Measurements from ENCODE around the gene ZMYM1.

DNA sequence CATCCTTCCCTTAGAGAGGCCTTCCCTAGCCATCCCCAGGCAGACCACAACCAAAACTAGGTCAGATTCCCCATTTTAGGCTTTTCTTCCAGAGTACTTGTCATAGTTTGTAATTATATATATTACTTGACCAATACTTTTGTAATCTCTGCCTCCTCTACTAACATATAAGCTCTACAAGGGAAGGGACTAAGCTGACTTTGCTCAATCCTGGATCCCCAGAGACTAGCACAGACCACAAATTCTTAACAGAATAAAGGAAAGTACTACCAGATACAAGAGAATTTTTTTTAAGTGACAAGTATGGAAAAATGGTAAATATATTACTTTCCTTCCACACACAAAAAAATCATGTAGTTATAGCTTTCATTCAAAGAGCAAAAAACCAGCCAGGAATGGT is 49.4 kb upstream of the ZMYM1 start:
- TF ChIP-seq, protein P1, sequence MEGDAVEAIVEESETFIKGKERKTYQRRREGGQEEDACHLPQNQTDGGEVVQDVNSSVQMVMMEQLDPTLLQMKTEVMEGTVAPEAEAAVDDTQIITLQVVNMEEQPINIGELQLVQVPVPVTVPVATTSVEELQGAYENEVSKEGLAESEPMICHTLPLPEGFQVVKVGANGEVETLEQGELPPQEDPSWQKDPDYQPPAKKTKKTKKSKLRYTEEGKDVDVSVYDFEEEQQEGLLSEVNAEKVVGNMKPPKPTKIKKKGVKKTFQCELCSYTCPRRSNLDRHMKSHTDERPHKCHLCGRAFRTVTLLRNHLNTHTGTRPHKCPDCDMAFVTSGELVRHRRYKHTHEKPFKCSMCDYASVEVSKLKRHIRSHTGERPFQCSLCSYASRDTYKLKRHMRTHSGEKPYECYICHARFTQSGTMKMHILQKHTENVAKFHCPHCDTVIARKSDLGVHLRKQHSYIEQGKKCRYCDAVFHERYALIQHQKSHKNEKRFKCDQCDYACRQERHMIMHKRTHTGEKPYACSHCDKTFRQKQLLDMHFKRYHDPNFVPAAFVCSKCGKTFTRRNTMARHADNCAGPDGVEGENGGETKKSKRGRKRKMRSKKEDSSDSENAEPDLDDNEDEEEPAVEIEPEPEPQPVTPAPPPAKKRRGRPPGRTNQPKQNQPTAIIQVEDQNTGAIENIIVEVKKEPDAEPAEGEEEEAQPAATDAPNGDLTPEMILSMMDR (IDR thresholded peaks at IDR 0.05): no peak
- TF ChIP-seq POLR2AphosphoS5 (IDR thresholded peaks at IDR 0.05): no peak

All from breast epithelium (tissue), 3 donors.